GM12874 (cell line): Measurements from ENCODE around the gene PRAME.

Experiments used
- TF ChIP-seq, protein P1 (sequence below): IDR thresholded peaks from 2 replicates; pipeline ENCODE4 v1.5.1; 2011; ENCODE audit warnings: low read depth, mild to moderate bottlenecking, control low read depth, low read length, moderate library complexity; ENCODE audit not compliant: insufficient read depth

PRAME gene

DNA sequence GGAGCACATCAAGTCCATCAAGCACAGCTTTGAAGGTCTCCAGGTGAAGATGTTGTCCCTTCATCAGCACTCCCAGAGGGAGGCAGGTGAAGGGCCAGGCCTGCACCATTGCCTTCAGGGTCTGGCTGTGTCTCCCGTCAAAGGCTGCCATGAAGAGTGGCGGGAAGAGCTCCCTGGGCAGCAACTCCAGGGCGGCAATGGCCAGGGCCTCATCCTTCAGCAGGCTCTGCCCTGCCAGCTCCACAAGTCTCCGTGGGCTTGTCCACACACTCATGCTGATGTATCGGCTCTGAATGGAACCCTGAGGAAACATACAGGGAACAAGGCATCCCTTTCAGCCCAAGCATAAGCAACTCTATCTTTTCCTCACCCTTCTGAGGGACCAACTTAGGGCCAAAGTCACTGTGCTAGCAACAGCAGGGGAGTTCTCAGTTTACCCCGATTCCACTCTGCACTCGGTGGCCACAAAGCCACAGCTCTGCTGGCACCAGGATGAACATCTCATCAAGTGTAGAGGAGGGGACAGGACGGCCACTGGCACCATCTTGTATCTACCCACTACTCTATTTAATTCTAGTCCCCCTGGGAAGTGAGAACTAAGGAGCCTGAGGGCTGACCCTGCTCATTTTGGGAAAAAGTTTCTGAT, 8.2 kb downstream of the PRAME start:
- TF ChIP-seq, protein P1, sequence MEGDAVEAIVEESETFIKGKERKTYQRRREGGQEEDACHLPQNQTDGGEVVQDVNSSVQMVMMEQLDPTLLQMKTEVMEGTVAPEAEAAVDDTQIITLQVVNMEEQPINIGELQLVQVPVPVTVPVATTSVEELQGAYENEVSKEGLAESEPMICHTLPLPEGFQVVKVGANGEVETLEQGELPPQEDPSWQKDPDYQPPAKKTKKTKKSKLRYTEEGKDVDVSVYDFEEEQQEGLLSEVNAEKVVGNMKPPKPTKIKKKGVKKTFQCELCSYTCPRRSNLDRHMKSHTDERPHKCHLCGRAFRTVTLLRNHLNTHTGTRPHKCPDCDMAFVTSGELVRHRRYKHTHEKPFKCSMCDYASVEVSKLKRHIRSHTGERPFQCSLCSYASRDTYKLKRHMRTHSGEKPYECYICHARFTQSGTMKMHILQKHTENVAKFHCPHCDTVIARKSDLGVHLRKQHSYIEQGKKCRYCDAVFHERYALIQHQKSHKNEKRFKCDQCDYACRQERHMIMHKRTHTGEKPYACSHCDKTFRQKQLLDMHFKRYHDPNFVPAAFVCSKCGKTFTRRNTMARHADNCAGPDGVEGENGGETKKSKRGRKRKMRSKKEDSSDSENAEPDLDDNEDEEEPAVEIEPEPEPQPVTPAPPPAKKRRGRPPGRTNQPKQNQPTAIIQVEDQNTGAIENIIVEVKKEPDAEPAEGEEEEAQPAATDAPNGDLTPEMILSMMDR, result no peak

DNA sequence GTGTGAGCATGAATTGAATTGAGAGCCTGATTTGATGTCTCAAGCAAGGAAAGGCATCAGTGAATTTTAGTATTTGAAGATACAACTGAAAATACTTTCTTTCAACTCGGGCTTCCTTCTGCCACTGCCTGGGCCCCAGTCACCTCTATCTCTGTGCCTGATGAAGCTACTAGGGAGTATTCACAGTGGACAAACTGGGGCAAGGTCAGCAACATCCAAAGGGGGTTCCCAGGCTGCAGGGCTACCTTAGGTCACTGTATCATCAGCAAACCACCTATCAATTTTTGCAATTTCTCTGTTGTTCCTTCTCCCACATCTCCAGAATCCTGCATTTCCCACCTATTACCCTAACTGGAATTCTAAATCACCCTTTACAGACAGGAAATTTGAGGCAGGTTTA, 10.2 kb downstream of the PRAME start:
- TF ChIP-seq, protein P1, result no peak

DNA sequence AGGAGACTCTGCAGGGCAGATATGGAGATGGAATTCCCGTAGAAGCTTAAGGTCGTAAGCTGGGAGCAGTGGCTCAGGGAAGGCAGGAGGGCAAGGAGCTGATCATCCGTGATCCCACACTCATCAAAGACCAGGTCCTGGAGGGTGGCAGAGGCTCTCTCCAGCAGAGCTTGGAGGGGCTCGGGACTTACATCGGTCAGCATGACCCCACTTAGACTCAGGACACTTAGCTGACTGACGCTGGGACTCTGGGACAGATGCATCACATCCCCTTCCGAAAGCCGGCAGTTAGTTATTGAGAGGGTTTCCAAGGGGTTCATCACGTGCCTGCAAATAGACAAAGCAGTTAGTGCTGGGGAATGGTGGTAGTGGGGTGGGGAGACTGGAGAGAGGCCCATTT, 10.7 kb downstream of the PRAME start:
- TF ChIP-seq, protein P1, result no peak

DNA sequence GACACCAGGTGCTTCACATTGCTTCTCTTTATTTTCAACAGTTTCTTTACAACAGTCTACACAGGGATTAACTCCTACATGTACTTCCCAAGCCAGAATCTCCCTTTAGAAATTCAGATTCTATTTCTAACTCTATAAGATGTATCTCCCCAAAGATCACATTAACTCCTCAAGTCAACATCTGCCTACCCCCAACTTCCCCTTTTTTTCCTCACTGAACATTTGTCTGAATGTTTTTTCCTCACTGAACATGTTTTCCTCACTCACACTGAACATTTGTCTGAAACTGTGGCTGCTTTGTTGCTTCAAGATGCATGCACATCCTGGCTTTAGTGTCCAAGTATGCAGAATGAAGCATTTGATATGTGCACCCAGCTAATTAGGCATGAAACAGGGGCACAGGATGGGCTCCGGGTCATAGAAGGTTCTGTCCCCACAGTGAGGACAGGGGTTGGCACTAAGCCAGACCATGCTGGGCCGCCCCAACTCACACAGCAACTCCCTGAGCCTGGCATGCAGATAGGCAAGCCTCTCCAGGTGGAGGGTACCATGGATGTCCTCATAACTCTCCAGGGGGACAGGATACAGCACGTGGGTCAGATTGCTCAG, 11.3 kb downstream of the PRAME start:
- TF ChIP-seq, protein P1, result no peak

DNA sequence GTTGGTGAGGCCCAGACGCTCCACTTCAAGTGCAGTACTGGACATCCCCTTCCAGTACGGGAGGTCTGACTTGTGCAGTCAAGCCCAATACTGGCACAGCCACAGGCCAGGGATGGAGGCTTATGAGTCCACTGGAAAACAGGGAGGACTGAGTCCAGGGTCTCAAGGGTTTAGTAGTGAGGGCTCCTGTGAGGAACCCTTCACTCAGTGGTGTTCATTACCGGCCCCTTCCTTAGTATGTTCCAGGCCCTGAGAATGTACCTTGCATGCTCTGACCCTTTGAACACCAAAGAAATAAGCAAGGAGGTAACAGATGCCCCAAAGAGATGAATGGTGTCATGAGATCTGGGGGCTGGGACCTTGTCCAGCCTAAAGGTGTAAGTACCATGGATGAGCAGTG, 11.8 kb downstream of the PRAME start:
- TF ChIP-seq, protein P1, result no peak

DNA sequence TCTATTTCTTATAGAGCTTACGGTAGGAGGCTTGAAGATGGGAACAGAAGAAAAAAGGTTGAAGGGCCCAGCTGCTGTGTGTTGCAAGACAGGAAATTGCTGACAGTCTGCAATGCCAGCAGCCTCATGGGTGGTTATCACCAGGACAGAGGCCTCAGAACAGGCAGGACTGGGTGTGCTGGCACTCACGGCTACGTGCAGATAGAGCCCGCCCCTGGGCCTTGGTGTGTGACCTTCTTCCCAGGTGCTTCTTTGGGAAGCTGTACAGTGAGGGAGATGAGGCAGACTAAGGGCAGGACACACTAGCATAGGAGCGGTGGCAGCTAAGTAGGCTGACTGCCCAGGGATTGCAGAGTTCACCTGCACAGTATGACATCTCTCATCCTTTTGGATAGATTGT, 12.6 kb downstream of the PRAME start:
- TF ChIP-seq, protein P1, result no peak

DNA sequence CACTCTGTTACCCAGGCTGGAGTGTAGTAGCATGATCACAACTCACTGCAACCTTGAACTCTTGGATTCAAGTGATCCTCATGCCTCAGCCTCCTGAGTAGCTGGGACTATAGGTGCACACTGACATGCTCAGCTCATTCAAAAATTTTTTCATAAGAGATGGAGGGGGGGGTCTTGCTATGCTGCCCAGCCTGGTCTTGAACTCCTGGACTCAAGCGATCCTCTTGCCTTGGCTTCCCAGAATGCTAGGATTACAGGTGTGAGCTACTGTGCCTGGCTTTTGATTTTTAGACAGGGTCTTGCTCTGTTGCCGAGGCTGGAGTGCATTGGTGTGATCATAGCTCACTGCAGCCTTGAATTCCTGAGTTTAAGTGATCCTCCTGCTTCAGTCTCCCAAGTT, 14.0 kb downstream of the PRAME start:
- TF ChIP-seq, protein P1, result no peak
